SK-N-SH (cell line): ENCODE measurements around the gene TRH.

ENCODE experiments used
- EP300 ChIP-seq, 2 experiments: IDR thresholded peaks; 2 replicates each; pipeline versions ENCODE4 v1.4.0 to v1.6.1; 2012; ENCODE audit warnings: borderline replicate concordance in 1 of 2, low read depth in 1 of 2, low read length in 1 of 2
- EZH2phosphoT487 ChIP-seq: fragments of 200-600 bp; sonication (generic); IDR thresholded peaks from 2 replicates; pipeline ENCODE4 v1.6.1; 2017; ENCODE audit warnings: low read depth, mixed run types, mild to moderate bottlenecking, antibody characterized with exemption, moderate library complexity, borderline replicate concordance
- IRF3 ChIP-seq: fragments of 150-350 bp; IDR thresholded peaks from 2 replicates; pipeline ENCODE4 v1.6.1; 2016; ENCODE audit warnings: mild to moderate bottlenecking, low read depth, low read length
- POLR2AphosphoS5 ChIP-seq: IDR thresholded peaks from 2 replicates; pipeline ENCODE4 v1.6.1; 2012; ENCODE audit warnings: low read depth, low read length
- RXRA ChIP-seq: IDR thresholded peaks from 2 replicates; pipeline ENCODE4 v1.4.0; 2012; ENCODE audit warnings: low read depth, mild to moderate bottlenecking, borderline replicate concordance
- TAF1 ChIP-seq: IDR thresholded peaks from 2 replicates; pipeline ENCODE4 v1.6.1; 2012; ENCODE audit warnings: low read depth, mild to moderate bottlenecking, low read length, moderate library complexity, borderline replicate concordance
- TF ChIP-seq, protein P1 (sequence below): fragments of 200-600 bp; sonication (generic); IDR thresholded peaks from 2 replicates; pipeline ENCODE4 v1.6.1; 2017; ENCODE audit warnings: antibody characterized with exemption, mild to moderate bottlenecking, moderate library complexity

- TF ChIP-seq, protein P1, sequence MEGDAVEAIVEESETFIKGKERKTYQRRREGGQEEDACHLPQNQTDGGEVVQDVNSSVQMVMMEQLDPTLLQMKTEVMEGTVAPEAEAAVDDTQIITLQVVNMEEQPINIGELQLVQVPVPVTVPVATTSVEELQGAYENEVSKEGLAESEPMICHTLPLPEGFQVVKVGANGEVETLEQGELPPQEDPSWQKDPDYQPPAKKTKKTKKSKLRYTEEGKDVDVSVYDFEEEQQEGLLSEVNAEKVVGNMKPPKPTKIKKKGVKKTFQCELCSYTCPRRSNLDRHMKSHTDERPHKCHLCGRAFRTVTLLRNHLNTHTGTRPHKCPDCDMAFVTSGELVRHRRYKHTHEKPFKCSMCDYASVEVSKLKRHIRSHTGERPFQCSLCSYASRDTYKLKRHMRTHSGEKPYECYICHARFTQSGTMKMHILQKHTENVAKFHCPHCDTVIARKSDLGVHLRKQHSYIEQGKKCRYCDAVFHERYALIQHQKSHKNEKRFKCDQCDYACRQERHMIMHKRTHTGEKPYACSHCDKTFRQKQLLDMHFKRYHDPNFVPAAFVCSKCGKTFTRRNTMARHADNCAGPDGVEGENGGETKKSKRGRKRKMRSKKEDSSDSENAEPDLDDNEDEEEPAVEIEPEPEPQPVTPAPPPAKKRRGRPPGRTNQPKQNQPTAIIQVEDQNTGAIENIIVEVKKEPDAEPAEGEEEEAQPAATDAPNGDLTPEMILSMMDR: no peak
- TF ChIP-seq EZH2phosphoT487 (no peak), IRF3 (no peak), RXRA (no peak), TAF1 (no peak), EP300 (IDR thresholded peaks at IDR 0.05; ENCODE audit: borderline replicate concordance in 1 of 2, low read depth in 1 of 2, low read length in 1 of 2) (no peak), POLR2AphosphoS5 (no peak)
Observed at GRCh38 chr3:129953621-129954020, 20.9 kb upstream of the TRH start.
